IMR-90 (cell line): Measurements from ENCODE around the gene AGAP2. TPM values are rescaled to one million over a fixed set of nuclear protein-coding genes. Genes with fewer than 3 reads are reported as not detected.

Source experiments
- ATAC-seq: fragments of 200-7000 bp; cut with Tn5 transposase; 2 replicates; pipeline ENCODE4 v1.9.1; 2020; ENCODE audit warnings: low read depth, mild to moderate bottlenecking, moderate library complexity
- BruUV-seq: library from RNA; stranded (reverse); fragments of 400-500 nt; replicated peaks from 2 replicates; lab custom pipeline; 2021; lab: Mats Ljungman, UMichigan
- CTCF ChIA-PET: fragments of 300-600 bp; formaldehyde crosslinking; extraction: SDS; loops from one replicate; lab custom pipeline; 2021; ENCODE audit warnings: antibody characterized with exemption; lab: Yijun Ruan, JAX
- POLR2A ChIA-PET: fragments of 300-600 bp; sonication (Branson Sonifier 250); formaldehyde crosslinking; loops from one replicate; lab custom pipeline; 2022; ENCODE audit warnings: antibody characterized with exemption; ENCODE audit not compliant: unreplicated experiment; lab: Charles Lee
- DNase-seq: peaks from one replicate; pipeline ENCODE4 v3.0.0; 2013
- H2AFZ ChIP-seq: replicated peaks from 2 replicates; pipeline ENCODE3; 2013; ENCODE audit warnings: low read length, mild to moderate bottlenecking; ENCODE audit not compliant: poor library complexity
- H2AK5ac ChIP-seq: 2 replicates; pipeline ENCODE4 v1.6.1; 2013; ENCODE audit warnings: low read depth, low read length, inconsistent platforms
- H2AK9ac ChIP-seq: replicated peaks from 2 replicates; pipeline ENCODE3; 2013; ENCODE audit warnings: mild to moderate bottlenecking, low read depth, low read length, moderate library complexity; ENCODE audit not compliant: poor library complexity
- H2BK120ac ChIP-seq: 2 replicates; pipeline ENCODE4 v1.6.1; 2013; ENCODE audit warnings: low read depth, low read length, inconsistent platforms
- H2BK15ac ChIP-seq: 3 replicates; pipeline ENCODE4 v1.6.1; 2013; ENCODE audit warnings: low read depth, low read length, inconsistent platforms
- H2BK20ac ChIP-seq: 2 replicates; pipeline ENCODE4 v1.6.1; 2013; ENCODE audit warnings: low read depth, mild to moderate bottlenecking, inconsistent platforms, low read length, moderate library complexity
- H2BK5ac ChIP-seq: 2 replicates; pipeline ENCODE4 v1.6.1; 2013; ENCODE audit warnings: mild to moderate bottlenecking, low read depth, low read length, inconsistent platforms; ENCODE audit not compliant: poor library complexity, severe bottlenecking
- H3K14ac ChIP-seq: replicated peaks from 2 replicates; pipeline ENCODE4 v1.6.1; 2013; ENCODE audit warnings: low read depth, low read length, inconsistent platforms
- H3K18ac ChIP-seq: 2 replicates; pipeline ENCODE4 v1.6.1; 2013; ENCODE audit warnings: low read depth, low read length, control low read depth
- H3K23ac ChIP-seq: 2 replicates; pipeline ENCODE4 v1.6.1; 2013; ENCODE audit warnings: low read depth, low read length, inconsistent platforms
- H3K27ac ChIP-seq: 2 replicates; pipeline ENCODE4 v1.5.1; 2013; ENCODE audit warnings: mild to moderate bottlenecking, control low read depth, low read length; ENCODE audit not compliant: insufficient read depth
- H3K27me3 ChIP-seq: 2 replicates; pipeline ENCODE4 v1.6.1; 2013; ENCODE audit warnings: low read length; ENCODE audit not compliant: control insufficient read depth, insufficient read depth
- H3K36me3 ChIP-seq: 2 replicates; pipeline ENCODE4 v1.6.1; 2013; ENCODE audit warnings: low read length, mixed read lengths; ENCODE audit not compliant: control insufficient read depth, insufficient read depth
- H3K4ac ChIP-seq: 2 replicates; pipeline ENCODE4 v1.6.1; 2013; ENCODE audit warnings: low read depth, low read length, inconsistent platforms
- H3K4me1 ChIP-seq: 2 replicates; pipeline ENCODE4 v1.6.1; 2013; ENCODE audit warnings: low read length, mixed read lengths; ENCODE audit not compliant: control insufficient read depth, insufficient read depth
- H3K4me2 ChIP-seq: 2 replicates; pipeline ENCODE4 v1.6.1; 2013; ENCODE audit warnings: low read depth, mild to moderate bottlenecking, control low read depth, low read length, moderate library complexity
- H3K4me3 ChIP-seq: 2 replicates; pipeline ENCODE4 v1.5.1; 2013; ENCODE audit warnings: low read depth, mild to moderate bottlenecking, control low read depth, low read length, moderate library complexity; ENCODE audit not compliant: insufficient read depth
- H3K56ac ChIP-seq: 2 replicates; pipeline ENCODE4 v1.6.1; 2013; ENCODE audit warnings: low read length, inconsistent platforms; ENCODE audit not compliant: insufficient read depth; ENCODE audit errors: extremely low read depth
- H3K79me1 ChIP-seq, 2 experiments: 2 replicates each; pipeline ENCODE4 v1.6.1; 2013; ENCODE audit warnings: low read length in 2 of 2, inconsistent platforms in 1 of 2, low read depth in 1 of 2
- H3K9ac ChIP-seq: 2 replicates; pipeline ENCODE4 v1.6.1; 2013; ENCODE audit warnings: low read depth, low read length, control low read depth
- H3K9me1 ChIP-seq: 2 replicates; pipeline ENCODE4 v1.6.1; 2013; ENCODE audit warnings: low read length, inconsistent platforms; ENCODE audit not compliant: insufficient read depth
- H3K9me3 ChIP-seq: 2 replicates; pipeline ENCODE4 v1.6.1; 2013; ENCODE audit warnings: low read length; ENCODE audit not compliant: control insufficient read depth, insufficient read depth
- H4K20me1 ChIP-seq: 2 replicates; pipeline ENCODE4 v1.6.1; 2013; ENCODE audit warnings: low read length, inconsistent platforms; ENCODE audit not compliant: insufficient read depth
- H4K5ac ChIP-seq: 2 replicates; pipeline ENCODE4 v1.6.1; 2013; ENCODE audit warnings: mild to moderate bottlenecking, low read depth, low read length, control low read depth
- H4K8ac ChIP-seq, 2 experiments: 2 replicates each; pipeline ENCODE4 v1.6.1; 2013; ENCODE audit warnings: low read depth in 2 of 2, low read length in 2 of 2, control low read depth in 1 of 2, inconsistent platforms in 1 of 2
- H4K91ac ChIP-seq: 2 replicates; pipeline ENCODE4 v1.6.1; 2013; ENCODE audit warnings: low read depth, low read length, inconsistent platforms; ENCODE audit not compliant: insufficient read depth
- BHLHE40 ChIP-seq: fragments of 150-350 bp; IDR thresholded peaks from 2 replicates; pipeline ENCODE4 v1.6.1; 2016; ENCODE audit warnings: mild to moderate bottlenecking, low read depth, low read length
- CEBPB ChIP-seq: IDR thresholded peaks from 2 replicates; pipeline ENCODE4 v1.6.1; 2012; ENCODE audit warnings: low read depth, low read length, improper control_type of control experiment
- CHD1 ChIP-seq: IDR thresholded peaks from 2 replicates; pipeline ENCODE4 v1.6.1; 2012; ENCODE audit warnings: low read depth, low read length, improper control_type of control experiment
- ELK1 ChIP-seq: fragments of 150-350 bp; IDR thresholded peaks from 2 replicates; pipeline ENCODE4 v1.6.1; 2016; ENCODE audit warnings: low read depth, mild to moderate bottlenecking, low read length, moderate library complexity, borderline replicate concordance
- FOS ChIP-seq: fragments of 150-350 bp; IDR thresholded peaks from 2 replicates; pipeline ENCODE4 v1.6.1; 2016; ENCODE audit warnings: low read depth, low read length
- MAFK ChIP-seq: IDR thresholded peaks from 2 replicates; pipeline ENCODE4 v1.6.1; 2012; ENCODE audit warnings: low read depth, low read length, improper control_type of control experiment
- MAZ ChIP-seq: IDR thresholded peaks from 2 replicates; pipeline ENCODE4 v1.6.1; 2012; ENCODE audit warnings: low read depth, mild to moderate bottlenecking, low read length, improper control_type of control experiment, moderate library complexity, borderline replicate concordance
- MXI1 ChIP-seq: IDR thresholded peaks from 2 replicates; pipeline ENCODE4 v1.6.1; 2012; ENCODE audit warnings: low read depth, mild to moderate bottlenecking, low read length, moderate library complexity, borderline replicate concordance
- NFE2L2 ChIP-seq: fragments of 150-350 bp; IDR thresholded peaks from 2 replicates; pipeline ENCODE4 v1.6.1; 2016; ENCODE audit warnings: low read depth, mild to moderate bottlenecking, low read length
- POLR2A ChIP-seq: IDR thresholded peaks from 2 replicates; pipeline ENCODE4 v1.6.1; 2012; ENCODE audit warnings: mild to moderate bottlenecking, low read depth, low read length
- RAD21 ChIP-seq: IDR thresholded peaks from 2 replicates; pipeline ENCODE4 v1.6.1; 2012; ENCODE audit warnings: low read length, improper control_type of control experiment
- RCOR1 ChIP-seq: IDR thresholded peaks from 2 replicates; pipeline ENCODE4 v1.6.1; 2012; ENCODE audit warnings: mild to moderate bottlenecking, low read length, improper control_type of control experiment; ENCODE audit not compliant: insufficient replicate concordance
- RFX5 ChIP-seq: IDR thresholded peaks from 2 replicates; pipeline ENCODE4 v1.8.0; 2012; ENCODE audit warnings: low read depth, mild to moderate bottlenecking, low read length, moderate library complexity
- SMC3 ChIP-seq: fragments of 150-350 bp; IDR thresholded peaks from 2 replicates; pipeline ENCODE4 v1.6.1; 2016; ENCODE audit warnings: low read depth, mild to moderate bottlenecking, antibody characterized with exemption, low read length, moderate library complexity
- WGBS, 2 experiments: methylation state at CpG; one replicate each; pipeline versions ENCODE4 v1.1.5 to v1.1.7; 2013; ENCODE audit warnings: missing lambda C conversion rate in 2 of 2; ENCODE audit not compliant: insufficient read length in 1 of 2; ENCODE audit errors: extremely low coverage in 2 of 2; 5-methylcytosine and 5-hydroxymethylcytosine counted together
- dilution Hi-C: fragments of 300-500 bp; cut with HindIII; formaldehyde crosslinking; loops from one replicate; pipeline ENCODE4 v1.14.3; 2018; ENCODE audit warnings: low sequenced_read_pairs; ENCODE audit not compliant: unreplicated experiment
- in situ Hi-C: fragments of 300-500 bp; cut with MboI; formaldehyde crosslinking; loops from 3 replicates; pipeline ENCODE4 v1.14.3; 2019; ENCODE audit warnings: low sequenced_read_pairs, inconsistent platforms, mixed read lengths
- intact Hi-C: fragments of 100-400 bp; cut with micrococcal nuclease; formaldehyde crosslinking; loops from 2 replicates; pipeline ENCODE4 v1.10.0; 2022
- polyA plus RNA-seq, 3 experiments: library from polyadenylated mRNA; depleted of rRNA; stranded (reverse); fragments of >200 nt; gene quantifications; 2 replicates each; pipeline ENCODE4 v1.2.3, GENCODE V29; 2012; ENCODE audit warnings: low replicate concordance in 1 of 3
- total RNA-seq: library from RNA; depleted of rRNA; stranded (reverse); fragments of >200 nt; gene quantifications from 2 replicates; pipeline ENCODE4 v1.2.3, GENCODE V29; 2012
- TF ChIP-seq, protein P1 (sequence below): fragments of 150-350 bp; IDR thresholded peaks from 2 replicates; pipeline ENCODE4 v1.6.1; 2017; ENCODE audit warnings: mild to moderate bottlenecking, antibody characterized with exemption, low read length, low read depth
- TF ChIP-seq, protein P2 (sequence below): conservative IDR thresholded peaks from 2 replicates; pipeline ENCODE4 v1.5.1; 2012; ENCODE audit warnings: mild to moderate bottlenecking, low read depth, low read length, improper control_type of control experiment

The AGAP2 gene
- total and polyA plus RNA-seq, 2 of the 4 experiments (the other 2 are of a cell fraction), result 0.03 to 0.18 TPM

- in situ Hi-C loops (no loop called here), intact Hi-C loops (no loop called here), dilution Hi-C loops (no loop called here)
- Histone ChIP-seq H3K56ac (no peak overlapping the region), H2BK120ac (no peak overlapping the region), H3K9ac (no peak overlapping the region), H3K9me3 (no peaks in the 10 kb centered on the region), H3K14ac (no peak overlapping the region), H2AK9ac (no peak overlapping the region), H3K79me1 (no peaks in the 10 kb centered on the region; a peak in 1 of 4 replicates), H2BK15ac (no peak overlapping the region), H4K8ac (no peak overlapping the region), H4K91ac (no peak overlapping the region), H2AK5ac (no peak overlapping the region), H3K4ac (no peak overlapping the region), H3K9me1 (0 out of 2 replicates have a peak, but pooled peaks cover 3% of the 10 kb centered on the region), H3K4me2 (no peak overlapping the region), H3K4me3 (no peak overlapping the region), H3K36me3 (peaks cover 51% of the 10 kb centered on the region), H2BK5ac (no peak overlapping the region), H4K20me1 (no peaks in the 10 kb centered on the region), H3K18ac (no peak overlapping the region), H4K5ac (no peak overlapping the region), H2AFZ (no peak overlapping the region), H2BK20ac (no peak overlapping the region), H3K23ac (no peak overlapping the region), H3K4me1 (no peaks in the 10 kb centered on the region), H3K27ac (no peak overlapping the region), H3K27me3 (no peaks in the 10 kb centered on the region)
- TSS peak; percentile 30 for BruUV-seq
- DNase-seq (no peak), ATAC-seq (no peak)
- TF ChIP-seq CEBPB (no peak), SMC3 (no peak), NFE2L2 (no peak), RCOR1 (no peak), RAD21 (no peak), POLR2A (no peak), ELK1 (no peak), RFX5 (no peak), MXI1 (no peak), BHLHE40 (no peak), MAZ (no peak), MAFK (no peak), FOS (no peak), CHD1 (no peak)
- TF ChIP-seq, protein P1, sequence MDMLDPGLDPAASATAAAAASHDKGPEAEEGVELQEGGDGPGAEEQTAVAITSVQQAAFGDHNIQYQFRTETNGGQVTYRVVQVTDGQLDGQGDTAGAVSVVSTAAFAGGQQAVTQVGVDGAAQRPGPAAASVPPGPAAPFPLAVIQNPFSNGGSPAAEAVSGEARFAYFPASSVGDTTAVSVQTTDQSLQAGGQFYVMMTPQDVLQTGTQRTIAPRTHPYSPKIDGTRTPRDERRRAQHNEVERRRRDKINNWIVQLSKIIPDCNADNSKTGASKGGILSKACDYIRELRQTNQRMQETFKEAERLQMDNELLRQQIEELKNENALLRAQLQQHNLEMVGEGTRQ, result no peak
- TF ChIP-seq, protein P2, sequence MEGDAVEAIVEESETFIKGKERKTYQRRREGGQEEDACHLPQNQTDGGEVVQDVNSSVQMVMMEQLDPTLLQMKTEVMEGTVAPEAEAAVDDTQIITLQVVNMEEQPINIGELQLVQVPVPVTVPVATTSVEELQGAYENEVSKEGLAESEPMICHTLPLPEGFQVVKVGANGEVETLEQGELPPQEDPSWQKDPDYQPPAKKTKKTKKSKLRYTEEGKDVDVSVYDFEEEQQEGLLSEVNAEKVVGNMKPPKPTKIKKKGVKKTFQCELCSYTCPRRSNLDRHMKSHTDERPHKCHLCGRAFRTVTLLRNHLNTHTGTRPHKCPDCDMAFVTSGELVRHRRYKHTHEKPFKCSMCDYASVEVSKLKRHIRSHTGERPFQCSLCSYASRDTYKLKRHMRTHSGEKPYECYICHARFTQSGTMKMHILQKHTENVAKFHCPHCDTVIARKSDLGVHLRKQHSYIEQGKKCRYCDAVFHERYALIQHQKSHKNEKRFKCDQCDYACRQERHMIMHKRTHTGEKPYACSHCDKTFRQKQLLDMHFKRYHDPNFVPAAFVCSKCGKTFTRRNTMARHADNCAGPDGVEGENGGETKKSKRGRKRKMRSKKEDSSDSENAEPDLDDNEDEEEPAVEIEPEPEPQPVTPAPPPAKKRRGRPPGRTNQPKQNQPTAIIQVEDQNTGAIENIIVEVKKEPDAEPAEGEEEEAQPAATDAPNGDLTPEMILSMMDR, result no peak
- WGBS, 2 experiments, result 88% methylated on average over 7 of the region's 12 CpGs; no CpG with 5 or more reads in 1 of the 2 experiments
- ChIA-PET POLR2A (no interaction called here), CTCF (no interaction called here)
These were observed 22.8 kb downstream of the AGAP2 start for GRCh38 chr12:57715786-57716185.
